HG02943 (cell line): ENCODE results near the gene TGIF2.
"Not testable (repeated sequence)": the region's sequence is repeated elsewhere in the genome, so short reads cannot be mapped to it uniquely, and the experiment has no call there.

Source experiments
- ATAC-seq: cut with Tn5 transposase; IDR thresholded peaks from one replicate; pipeline ENCODE4 v1.9.1; 2021; ENCODE audit warnings: mild to moderate bottlenecking, low read depth, moderate library complexity; ENCODE audit not compliant: unreplicated experiment

TGIF2 gene

DNA sequence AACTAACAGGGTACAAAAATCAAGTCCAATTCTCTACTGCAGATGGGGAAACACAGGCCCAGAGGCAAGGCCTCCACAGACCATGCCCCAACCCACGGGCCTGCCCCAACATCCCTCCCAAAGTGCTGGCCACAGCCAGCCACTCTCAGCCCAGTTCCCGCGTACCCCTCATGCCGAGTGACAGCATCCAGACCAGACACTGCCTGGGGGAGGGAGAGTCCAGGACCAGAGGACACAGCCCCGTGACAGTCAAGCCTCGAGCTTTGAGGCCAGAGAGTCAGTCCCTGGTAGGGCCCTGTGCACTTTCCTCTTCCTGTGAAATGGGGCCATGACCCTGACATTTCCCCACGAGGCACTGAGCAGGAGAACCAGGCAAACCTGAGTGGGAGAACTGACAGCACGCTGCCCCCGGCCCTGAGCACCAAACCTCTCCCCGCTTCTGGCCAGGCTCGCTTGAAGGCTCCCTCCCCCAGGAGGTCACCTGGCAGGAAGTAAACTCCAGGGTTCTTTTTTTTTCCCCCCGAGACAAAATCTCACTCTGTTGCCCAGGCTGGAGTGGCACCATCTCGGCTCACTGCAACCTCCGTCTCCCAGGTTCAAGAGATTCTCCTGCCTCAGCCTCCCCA lies 27.2 kb upstream of the TGIF2 start:
- ATAC-seq: no peak

DNA sequence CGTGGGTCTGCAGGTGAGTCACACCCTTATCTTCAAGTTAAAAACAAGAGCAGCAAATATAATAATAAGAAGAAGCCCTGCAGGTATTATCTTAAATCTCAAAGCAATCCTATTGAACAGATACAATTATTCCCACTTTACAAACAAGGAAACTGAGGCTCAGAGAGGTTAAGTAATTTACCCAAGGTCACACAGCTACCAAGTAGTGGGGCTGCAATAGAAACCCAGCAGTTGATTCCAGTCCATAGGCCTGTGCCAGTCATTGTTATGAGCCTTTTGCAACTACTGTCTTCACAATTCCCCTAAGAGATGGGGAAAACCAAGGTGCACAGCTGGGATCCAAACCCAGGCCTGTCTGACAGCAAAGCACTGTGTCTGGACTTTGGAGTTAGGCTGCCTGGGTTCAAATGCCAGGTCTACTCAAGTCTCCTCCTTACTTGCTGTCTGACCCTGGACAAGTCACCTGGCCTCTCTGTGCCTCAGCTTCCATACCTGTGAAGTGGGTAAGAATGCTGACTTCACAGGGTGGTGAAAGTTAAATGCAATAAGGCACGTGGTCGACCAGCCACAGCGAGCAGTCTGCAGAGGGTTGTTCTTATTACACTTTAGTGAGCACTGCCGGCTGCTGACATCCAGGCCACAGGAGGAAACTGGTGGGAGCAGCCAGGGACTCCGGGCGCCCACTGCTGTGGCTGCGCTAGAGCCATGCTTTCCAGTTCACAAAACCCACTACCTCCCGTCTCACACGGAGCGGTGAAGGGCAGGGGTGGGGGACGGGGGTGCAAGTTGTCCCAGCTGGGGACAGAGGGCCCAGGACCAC lies 26.0 kb upstream of the TGIF2 start:
- ATAC-seq: no peak

DNA sequence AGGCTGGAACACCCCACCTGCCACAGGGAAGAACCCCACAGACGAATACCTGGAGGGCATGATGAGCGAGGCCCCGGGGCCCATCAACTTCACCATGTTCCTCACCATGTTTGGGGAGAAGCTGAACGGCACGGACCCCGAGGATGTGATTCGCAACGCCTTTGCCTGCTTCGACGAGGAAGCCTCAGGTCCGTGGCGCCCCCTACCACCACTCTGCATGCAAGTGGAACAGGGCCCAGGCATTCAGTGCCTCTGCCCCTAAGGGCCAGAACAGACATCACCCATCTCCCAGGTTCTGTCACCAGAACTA lies 25.4 kb upstream of the TGIF2 start:
- no peak for ATAC-seq

DNA sequence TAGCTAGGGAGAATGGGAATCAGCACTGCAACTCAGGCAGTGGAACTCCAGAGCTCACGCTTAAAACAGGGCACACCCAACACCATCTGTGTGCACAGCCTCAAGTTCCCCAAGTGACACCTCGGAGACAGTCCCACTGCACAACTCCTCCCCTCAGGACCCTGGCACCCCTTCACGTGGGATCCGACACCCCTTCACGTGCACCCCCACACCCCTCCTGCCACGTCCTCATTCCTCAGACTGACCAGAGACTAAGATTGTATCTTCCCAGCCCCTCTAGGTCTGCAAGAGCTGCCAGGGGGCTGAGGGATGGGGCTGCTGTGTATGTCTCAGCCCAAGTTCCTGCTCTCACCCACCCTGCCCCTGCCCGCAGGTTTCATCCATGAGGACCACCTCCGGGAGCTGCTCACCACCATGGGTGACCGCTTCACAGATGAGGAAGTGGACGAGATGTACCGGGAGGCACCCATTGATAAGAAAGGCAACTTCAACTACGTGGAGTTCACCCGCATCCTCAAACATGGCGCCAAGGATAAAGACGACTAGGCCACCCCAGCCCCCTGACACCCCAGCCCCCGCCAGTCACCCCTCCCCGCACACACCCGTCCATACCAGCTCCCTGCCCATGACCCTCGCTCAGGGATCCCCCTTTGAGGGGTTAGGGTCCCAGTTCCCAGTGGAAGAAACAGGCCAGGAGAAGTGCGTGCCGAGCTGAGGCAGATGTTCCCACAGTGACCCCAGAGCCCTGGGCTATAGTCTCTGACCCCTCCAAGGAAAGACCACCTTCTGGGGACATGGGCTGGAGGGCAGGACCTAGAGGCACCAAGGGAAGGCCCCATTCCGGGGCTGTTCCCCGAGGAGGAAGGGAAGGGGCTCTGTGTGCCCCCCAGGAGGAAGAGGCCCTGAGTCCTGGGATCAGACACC lies 24.4 kb upstream of the TGIF2 start:
- no peak for ATAC-seq

DNA sequence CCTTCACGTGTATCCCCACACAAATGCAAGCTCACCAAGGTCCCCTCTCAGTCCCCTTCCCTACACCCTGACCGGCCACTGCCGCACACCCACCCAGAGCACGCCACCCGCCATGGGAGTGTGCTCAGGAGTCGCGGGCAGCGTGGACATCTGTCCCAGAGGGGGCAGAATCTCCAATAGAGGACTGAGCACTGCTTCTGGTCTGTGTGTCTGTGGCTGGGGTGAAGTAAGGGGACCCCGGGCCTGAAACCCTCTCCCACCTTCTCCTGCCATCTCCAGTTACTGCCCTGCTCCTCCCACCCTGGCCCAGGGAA lies 23.8 kb upstream of the TGIF2 start:
- ATAC-seq: no peak

DNA sequence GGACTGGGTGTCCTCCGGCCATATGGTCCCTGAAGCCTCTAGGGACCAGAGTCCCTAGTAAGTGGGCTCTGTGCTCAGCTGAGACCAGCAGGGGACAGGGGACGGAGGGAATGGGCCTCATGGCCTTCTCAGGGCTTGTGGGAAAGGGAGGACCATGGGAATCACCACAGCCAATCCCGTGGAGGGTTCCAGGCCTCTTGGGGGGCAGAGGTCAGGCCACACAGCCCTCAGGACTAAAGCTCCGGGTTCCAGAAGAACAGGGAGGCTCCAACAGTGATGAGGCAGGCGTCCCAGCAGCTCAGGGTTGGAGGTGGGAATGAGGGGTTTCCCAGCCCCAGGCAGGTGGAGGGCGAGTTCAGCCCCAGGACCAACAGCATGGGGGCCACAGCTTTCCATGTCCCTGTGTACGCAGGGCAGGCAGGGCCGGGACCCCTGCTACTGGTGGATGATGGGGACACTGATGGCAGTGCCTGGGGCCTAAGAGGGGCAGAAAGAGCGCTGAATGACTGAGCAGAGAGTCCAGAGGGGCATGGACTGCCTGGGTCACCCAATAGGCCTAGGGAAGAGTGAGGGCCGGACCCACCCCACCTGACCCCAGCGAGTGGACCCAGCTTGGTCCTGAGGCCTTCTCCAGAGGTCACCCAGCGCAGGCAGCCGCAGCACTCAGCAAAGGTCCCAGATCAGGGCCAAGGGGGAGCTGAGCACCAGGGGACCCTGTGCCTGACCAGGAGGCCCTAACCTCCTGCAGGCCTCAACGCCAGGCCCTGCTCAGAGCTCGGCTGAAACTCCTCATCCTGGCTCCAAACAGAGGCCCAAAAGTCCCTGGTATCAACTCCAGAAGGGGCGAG lies 23.2 kb upstream of the TGIF2 start:
- ATAC-seq: no peak

DNA sequence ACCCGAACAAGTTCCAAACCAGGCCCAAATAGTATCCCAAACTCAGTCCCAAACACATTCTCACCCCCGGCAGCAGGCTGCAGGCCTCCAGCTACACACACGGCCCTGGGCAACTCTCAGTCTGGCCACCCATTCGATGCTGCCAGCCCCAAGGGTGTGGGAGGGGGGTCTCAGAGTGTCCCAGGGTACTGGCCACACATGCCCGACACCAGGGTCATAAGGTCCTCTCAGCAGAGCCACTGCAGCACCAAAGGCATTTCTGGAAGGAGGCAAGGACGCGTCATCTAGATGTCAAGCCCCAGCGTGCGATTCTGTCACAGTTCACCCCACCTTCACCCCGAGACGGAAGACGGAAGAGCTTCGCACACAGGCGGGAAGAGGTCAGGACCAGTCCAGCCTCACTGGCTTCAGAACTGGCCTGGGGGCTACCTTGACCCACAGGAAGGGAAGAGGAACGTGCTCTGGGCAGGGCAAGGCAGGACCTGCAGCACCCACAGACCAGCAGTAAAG lies 22.6 kb upstream of the TGIF2 start:
- no peak for ATAC-seq

DNA sequence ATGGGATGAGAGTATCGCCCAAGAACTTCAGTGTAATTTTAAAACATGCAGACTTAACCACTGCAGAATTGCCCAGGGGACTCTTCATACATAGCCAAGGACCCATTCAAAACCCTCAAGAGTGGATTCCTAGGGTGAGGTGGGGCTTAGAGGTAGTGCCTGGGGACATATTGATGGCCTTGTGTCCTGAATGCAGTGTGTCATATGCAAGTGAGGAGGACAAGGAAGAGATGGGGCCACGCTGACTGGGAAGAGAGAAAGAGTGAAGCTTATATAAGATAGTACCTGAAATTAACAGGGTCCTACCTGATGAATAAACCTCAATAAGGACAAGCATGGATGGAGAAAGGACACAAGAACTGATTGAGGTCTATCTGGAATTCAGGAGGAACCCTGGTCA lies 18.1 kb upstream of the TGIF2 start:
- no peak for ATAC-seq

DNA sequence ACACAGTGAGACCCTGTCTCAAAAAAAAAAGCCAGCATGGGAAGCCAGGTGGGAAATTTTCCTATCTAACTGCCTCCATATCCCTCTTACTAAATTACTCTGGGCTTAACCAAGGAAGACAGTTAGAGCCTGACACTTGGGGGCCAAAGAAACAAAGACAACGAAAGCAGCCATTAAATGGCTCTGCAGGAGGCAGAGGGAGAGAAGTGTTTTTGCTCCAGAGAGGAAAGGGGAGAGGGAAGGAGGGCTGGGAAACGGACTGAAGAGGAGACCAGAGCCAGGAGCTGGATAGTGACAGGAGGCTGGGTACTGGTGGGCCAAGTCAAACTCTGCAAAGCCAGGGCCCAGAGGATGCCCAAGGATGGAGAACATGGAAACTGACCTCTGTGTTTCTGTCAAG lies 10.7 kb upstream of the TGIF2 start:
- no peak for ATAC-seq

DNA sequence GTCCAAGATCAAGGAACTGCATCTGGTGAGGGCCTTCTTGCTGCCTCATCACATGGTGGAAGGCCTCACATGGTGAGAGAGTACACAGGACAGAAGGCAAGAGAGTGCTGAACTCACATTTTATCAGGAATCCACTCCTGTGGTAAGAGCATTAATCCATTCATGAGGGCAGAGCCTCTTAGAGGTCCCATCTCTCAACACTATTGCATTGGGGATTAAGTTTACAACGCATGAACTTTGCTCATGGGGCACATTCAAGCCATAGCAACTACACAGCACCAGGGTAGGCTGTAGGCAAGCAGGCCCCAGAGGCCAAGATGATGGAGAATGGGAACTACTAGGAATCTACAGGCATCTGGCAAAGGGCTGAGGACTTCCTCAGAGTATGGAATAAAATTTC lies 10.0 kb upstream of the TGIF2 start:
- no peak for ATAC-seq

DNA sequence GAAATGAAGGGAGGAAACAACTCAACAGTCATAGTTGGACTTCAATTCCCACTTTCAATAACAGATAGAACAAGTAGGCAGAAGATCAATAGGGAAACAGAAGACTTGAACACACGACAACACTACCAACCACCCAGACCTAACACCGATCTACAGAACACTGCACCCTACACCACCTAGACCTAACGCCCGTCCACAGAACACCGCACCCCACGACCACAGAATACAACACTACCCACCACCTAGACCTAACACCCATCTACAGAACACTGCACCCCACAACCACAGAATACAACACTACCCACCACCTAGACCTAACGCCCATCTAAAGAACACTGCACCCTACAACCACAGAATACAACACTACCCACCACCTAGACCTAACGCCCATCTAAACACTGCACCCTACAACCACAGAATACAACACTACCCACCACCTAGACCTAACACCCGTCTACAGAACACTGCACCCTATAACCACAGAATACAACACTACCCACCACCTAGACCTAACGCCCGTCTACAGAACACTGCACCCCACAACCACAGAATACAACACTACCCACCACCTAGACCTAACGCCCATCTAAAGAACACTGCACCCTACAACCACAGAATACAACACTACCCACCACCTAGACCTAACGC lies 9.2 kb upstream of the TGIF2 start:
- ATAC-seq: not testable (repeated sequence)

DNA sequence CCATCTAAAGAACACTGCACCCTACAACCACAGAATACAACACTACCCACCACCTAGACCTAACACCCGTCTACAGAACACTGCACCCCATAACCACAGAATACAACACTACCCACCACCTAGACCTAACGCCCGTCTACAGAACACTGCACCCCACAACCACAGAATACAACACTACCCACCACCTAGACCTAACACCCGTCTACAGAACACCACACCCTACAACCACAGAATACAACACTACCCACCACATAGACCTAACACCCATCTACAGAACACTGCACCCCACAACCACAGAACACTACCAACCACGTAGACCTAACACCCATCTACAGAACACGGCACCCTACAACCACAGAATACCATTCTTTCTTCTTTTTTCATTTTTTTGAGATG lies 8.7 kb upstream of the TGIF2 start:
- not testable (repeated sequence) for ATAC-seq

DNA sequence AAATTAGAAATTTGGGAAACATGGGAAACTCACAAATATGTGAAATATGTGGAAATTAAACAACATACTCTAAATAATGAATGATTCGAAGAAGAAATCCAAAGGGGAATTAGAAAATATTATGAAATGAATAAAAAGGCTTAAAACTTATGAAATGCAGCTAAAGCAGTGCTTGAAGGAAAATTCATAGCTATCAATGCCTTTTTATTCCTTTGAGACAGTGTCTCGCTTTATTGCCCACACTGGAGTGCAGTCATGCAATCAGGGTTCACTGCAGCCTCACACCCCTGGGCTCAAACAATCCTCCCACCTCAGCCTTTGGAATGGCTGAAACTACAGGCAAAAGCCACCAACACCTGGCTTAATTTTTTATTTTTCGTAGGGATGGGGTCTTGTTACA lies 7.9 kb upstream of the TGIF2 start:
- no peak for ATAC-seq

DNA sequence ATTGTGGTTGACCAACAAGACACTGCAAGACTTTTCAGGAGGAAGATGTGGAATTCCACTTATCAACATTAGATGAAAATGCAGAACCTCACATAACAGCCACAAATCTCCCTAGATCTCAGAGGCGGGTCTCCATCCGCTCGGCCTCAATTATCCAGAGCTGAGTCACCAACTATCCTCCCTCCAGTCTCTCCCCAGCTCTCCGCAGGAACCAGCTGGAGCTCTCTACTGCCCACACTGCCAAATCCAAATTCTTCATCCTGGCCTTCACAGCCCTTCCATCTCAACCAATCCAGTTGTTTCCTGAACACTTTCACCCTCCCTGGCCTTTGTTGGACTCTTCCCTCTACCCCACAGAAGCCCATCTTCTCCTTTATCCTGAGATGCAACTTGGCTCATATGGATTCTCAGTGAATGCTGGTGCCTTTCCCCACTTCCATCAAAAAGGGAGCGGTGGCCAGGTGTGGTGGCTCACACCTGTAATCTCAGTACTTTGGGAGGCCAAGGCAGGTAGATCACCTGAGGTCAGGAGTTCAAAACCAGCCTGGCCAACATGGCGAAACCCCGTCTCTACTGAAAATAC lies 3.5 kb upstream of the TGIF2 start:
- no peak for ATAC-seq

DNA sequence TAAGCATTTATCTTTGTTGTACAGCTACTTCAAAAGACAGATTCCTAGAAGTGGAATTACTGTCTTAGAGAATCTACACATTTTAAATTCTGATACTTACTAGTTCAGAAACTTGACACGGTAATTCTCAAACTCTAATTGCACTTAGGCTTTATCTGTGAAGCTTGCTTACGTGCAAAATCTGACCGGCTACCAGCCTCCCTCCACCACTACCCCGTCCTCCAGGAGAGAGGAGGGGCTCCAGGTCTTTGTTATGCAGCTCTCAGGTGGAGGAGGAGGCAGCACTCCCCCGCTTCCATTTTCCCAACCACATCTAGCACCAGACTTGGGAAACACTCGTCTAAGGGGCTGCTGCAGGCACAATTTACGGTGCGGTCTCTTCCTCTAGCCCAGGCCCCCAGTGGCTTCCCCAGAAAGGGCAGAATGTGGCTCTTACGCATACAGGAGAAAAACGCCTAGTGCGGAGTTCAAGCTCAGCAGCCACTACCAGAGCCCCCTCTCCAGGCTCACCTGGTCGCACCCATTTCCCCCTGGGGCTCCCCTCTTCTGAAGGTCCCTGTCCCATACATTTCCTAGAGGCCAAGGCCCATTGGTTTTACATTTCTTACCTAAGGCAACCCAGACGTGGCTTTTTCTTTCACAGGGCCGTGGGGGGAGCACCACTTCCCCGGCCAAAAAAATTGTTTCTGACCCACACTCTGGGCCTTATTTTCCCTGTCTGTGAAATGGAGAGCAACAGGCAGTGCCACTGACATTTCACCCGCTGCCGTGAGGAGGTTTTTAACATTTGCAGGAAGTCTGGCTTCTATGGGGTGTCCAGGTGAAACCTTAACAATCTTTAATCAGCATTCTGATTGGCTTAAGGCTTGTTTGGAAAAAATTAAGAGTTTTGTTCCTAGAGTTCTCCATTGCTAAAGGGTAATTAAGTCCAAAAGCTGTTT lies 1.6 kb upstream of the TGIF2 start:
- ATAC-seq: no peak

DNA sequence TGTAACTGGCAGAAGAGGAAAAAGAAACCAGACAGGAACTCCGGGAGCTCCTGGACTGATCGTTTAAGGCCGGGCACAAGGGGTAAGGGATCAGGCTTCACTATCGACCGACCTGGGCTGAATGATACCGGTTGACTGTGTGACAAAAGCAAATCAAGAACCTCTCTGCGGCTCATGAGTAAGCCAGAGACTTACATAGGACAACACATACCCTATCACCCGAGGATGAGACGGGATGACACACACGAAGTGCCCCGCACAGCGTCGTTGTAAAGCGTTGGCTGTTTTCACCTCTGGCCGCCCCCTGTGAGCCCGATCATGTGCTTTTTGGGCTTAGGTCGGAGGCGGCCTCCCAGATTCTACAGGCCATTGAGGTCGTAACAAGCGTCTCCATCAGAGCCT lies 695 bp upstream of the TGIF2 start:
- ATAC-seq: no peak

DNA sequence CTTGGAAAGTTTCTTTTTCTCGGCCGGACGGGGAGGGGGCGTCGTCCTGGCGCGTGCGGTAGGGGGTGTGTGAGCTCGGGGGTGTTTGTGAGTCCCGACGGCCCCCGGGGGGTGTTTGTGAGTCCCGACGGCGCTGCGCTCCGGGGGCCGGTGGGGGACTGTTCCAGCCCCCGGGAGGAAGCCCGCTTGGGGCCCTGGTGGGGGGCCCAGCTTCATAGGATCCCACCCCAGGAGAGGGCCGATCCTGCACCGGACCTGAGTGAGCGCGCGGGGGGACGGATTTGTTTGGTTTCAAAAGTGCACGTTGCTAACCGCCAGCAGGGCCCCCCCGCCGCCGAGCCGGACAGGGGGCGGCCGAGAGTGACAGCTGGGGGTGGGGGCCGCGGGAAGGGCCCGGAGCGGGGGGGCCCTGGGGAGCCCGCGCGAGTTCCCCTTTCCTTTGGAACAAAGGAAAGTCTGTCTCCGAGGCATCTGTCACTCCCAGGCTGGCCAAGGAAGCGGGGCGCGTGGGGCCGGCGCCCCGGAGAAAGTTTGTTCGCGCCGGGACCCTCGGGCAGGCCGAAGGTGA lies 485 bp downstream of the TGIF2 start:
- no peak for ATAC-seq
